ENCODE data around the gene HDGF.
A peak's percentile ranks its signal among the peaks of the same experiment; 100 is the strongest.

Gene HDGF

GRCh38 chr1:156705321-156705917, 46.1 kb downstream of the HDGF start, which contains the start of gene CRABP2:
CRABP2 (minus strand) TSS chr1:156705583; CDS start chr1:156705446, 137 bp downstream.
- WGBS (ENCODE audit: extremely low coverage, insufficient coverage, insufficient read length): no CpG with 5 or more reads among the region's 42 CpGs
- Histone ChIP-seq H2AFZ (ENCODE audit: insufficient read depth, low read length, poor library complexity) (peak within 1 kb of the TSS; percentile 26), H3K4me3 (ENCODE audit: low read depth, low read length) (peak within 1 kb of the TSS; percentile 64), H3K14ac (ENCODE audit: low read length) (peak within 1 kb of the TSS; percentile 80), H3K23ac (ENCODE audit: low read length) (no peak within 1 kb of the TSS), H4K91ac (ENCODE audit: low read depth, low read length) (peak within 1 kb of the TSS; percentile 78), H3K27ac (ENCODE audit: low read depth, low read length) (peak within 1 kb of the TSS; percentile 18), H3K36me3 (ENCODE audit: control insufficient read depth in 1 of 2, insufficient read depth in 2 of 2, low read length in 2 of 2) (peaks cover 7% of the 10 kb centered on the region in 2 experiments), H3K4ac (ENCODE audit: low read depth, low read length) (peak within 1 kb of the TSS; percentile 30), H2BK5ac (ENCODE audit: low read depth, low read length, poor library complexity) (peak within 1 kb of the TSS; percentile 41), H3K9me3 (ENCODE audit: insufficient read depth, low read depth, low read length) (no peaks in the 10 kb centered on the region), H3K9ac (ENCODE audit: low read length) (peak within 1 kb of the TSS; percentile 6), H3K4me1 (ENCODE audit: control insufficient read depth in 1 of 2, insufficient read depth in 2 of 2, low read length in 2 of 2) (peaks cover 60 to 74% of the 10 kb centered on the region in 2 experiments), H3K79me1 (ENCODE audit: low read length) (peaks cover 21% of the 10 kb centered on the region), H2AK5ac (ENCODE audit: low read length) (peak within 1 kb of the TSS; percentile 44), H3K18ac (ENCODE audit: low read length) (peak within 1 kb of the TSS; percentile 65), H3K4me2 (ENCODE audit: low read length) (peak within 1 kb of the TSS; percentile 55), H4K8ac (ENCODE audit: low read depth, low read length) (peak within 1 kb of the TSS; percentile 69), H3K79me2 (ENCODE audit: control insufficient read depth, insufficient read depth, low read length, poor library complexity) (no peaks in the 10 kb centered on the region), H2BK12ac (ENCODE audit: low read length) (peak within 1 kb of the TSS; percentile 74), H4K12ac (ENCODE audit: low read depth, low read length) (peak within 1 kb of the TSS; percentile 56), H3K27me3 (ENCODE audit: insufficient read depth, low read length) (peaks cover 3% of the 10 kb centered on the region), H2BK120ac (ENCODE audit: insufficient read depth, low read length, poor library complexity) (peak within 1 kb of the TSS; percentile 58)
- DNase-seq: peak; percentile 56 to 69

- Histone ChIP-seq H4K91ac (ENCODE audit: low read depth, low read length) (peak overlapping the region; percentile 50), H3K4me3 (ENCODE audit: low read depth, low read length) (peak overlapping the region; percentile 64), H3K27me3 (ENCODE audit: insufficient read depth, low read length) (peaks cover 3% of the 10 kb centered on the region), H4K12ac (ENCODE audit: low read depth, low read length) (no peak overlapping the region), H3K4me2 (ENCODE audit: low read length) (peak overlapping the region; percentile 55), H3K14ac (ENCODE audit: low read length) (peak overlapping the region; percentile 80), H2AFZ (ENCODE audit: insufficient read depth, low read length, poor library complexity) (peak overlapping the region; percentile 23), H2AK5ac (ENCODE audit: low read length) (peak overlapping the region; percentile 29), H2BK12ac (ENCODE audit: low read length) (peak overlapping the region; percentile 38), H3K79me2 (ENCODE audit: control insufficient read depth, insufficient read depth, low read length, poor library complexity) (no peaks in the 10 kb centered on the region), H4K8ac (ENCODE audit: low read depth, low read length) (peak overlapping the region; percentile 32), H3K23ac (ENCODE audit: low read length) (no peak overlapping the region), H3K36me3 (ENCODE audit: control insufficient read depth in 1 of 2, insufficient read depth in 2 of 2, low read length in 2 of 2) (peaks cover 12% of the 10 kb centered on the region in 2 experiments), H2BK120ac (ENCODE audit: insufficient read depth, low read length, poor library complexity) (peak overlapping the region; percentile 58), H3K27ac (ENCODE audit: low read depth, low read length) (no peak overlapping the region), H3K4ac (ENCODE audit: low read depth, low read length) (peak overlapping the region; percentile 21), H2BK5ac (ENCODE audit: low read depth, low read length, poor library complexity) (peak overlapping the region; percentile 41), H3K18ac (ENCODE audit: low read length) (peak overlapping the region; percentile 65), H3K79me1 (ENCODE audit: low read length) (peaks cover 21% of the 10 kb centered on the region), H3K9me3 (ENCODE audit: insufficient read depth, low read depth, low read length) (peaks cover under 1% of the 10 kb centered on the region), H3K4me1 (ENCODE audit: control insufficient read depth in 1 of 2, insufficient read depth in 2 of 2, low read length in 2 of 2) (peaks cover 55 to 69% of the 10 kb centered on the region in 2 experiments), H3K9ac (ENCODE audit: low read length) (peak overlapping the region; percentile 6)
- DNase-seq: peak; percentile 79 to 85
- WGBS (ENCODE audit: extremely low coverage, insufficient coverage, insufficient read length): no CpG with 5 or more reads among the region's 29 CpGs
Measured at GRCh38 chr1:156704930-156705320, 46.5 kb downstream of the HDGF start.

GRCh38 chr1:156704166-156704711, 47.2 kb downstream of the HDGF start:
- Histone ChIP-seq H3K9ac (ENCODE audit: low read length) (no peak overlapping the region), H3K36me3 (ENCODE audit: control insufficient read depth in 1 of 2, insufficient read depth in 2 of 2, low read length in 2 of 2) (peaks cover 16 to 18% of the 10 kb centered on the region in 2 experiments), H3K18ac (ENCODE audit: low read length) (peak overlapping the region; percentile 60), H4K8ac (ENCODE audit: low read depth, low read length) (peak overlapping the region; percentile 39), H3K4ac (ENCODE audit: low read depth, low read length) (peak overlapping the region; percentile 64), H3K27ac (ENCODE audit: low read depth, low read length) (no peak overlapping the region), H4K12ac (ENCODE audit: low read depth, low read length) (no peak overlapping the region), H3K14ac (ENCODE audit: low read length) (peak overlapping the region; percentile 54), H3K4me1 (ENCODE audit: control insufficient read depth in 1 of 2, insufficient read depth in 2 of 2, low read length in 2 of 2) (peaks cover 49 to 62% of the 10 kb centered on the region in 2 experiments), H3K23ac (ENCODE audit: low read length) (no peak overlapping the region), H2BK12ac (ENCODE audit: low read length) (peak overlapping the region; percentile 8), H2AK5ac (ENCODE audit: low read length) (peak overlapping the region; percentile 40), H4K91ac (ENCODE audit: low read depth, low read length) (peak overlapping the region; percentile 70), H3K4me2 (ENCODE audit: low read length) (peak overlapping the region; percentile 55), H2BK5ac (ENCODE audit: low read depth, low read length, poor library complexity) (no peak overlapping the region), H3K27me3 (ENCODE audit: insufficient read depth, low read length) (peaks cover 3% of the 10 kb centered on the region), H3K9me3 (ENCODE audit: insufficient read depth, low read depth, low read length) (peaks cover 3% of the 10 kb centered on the region), H3K79me1 (ENCODE audit: low read length) (peaks cover 21% of the 10 kb centered on the region), H2BK120ac (ENCODE audit: insufficient read depth, low read length, poor library complexity) (peak overlapping the region; percentile 53), H3K4me3 (ENCODE audit: low read depth, low read length) (peak overlapping the region; percentile 60), H3K79me2 (ENCODE audit: control insufficient read depth, insufficient read depth, low read length, poor library complexity) (no peaks in the 10 kb centered on the region), H2AFZ (ENCODE audit: insufficient read depth, low read length, poor library complexity) (no peak overlapping the region)
- WGBS (ENCODE audit: extremely low coverage, insufficient coverage, insufficient read length): no CpG with 5 or more reads among the region's 10 CpGs
- no peak for DNase-seq

GRCh38 chr1:156703741-156704140, 47.7 kb downstream of the HDGF start:
- Histone ChIP-seq H3K4ac (ENCODE audit: low read depth, low read length) (no peak overlapping the region), H2BK12ac (ENCODE audit: low read length) (no peak overlapping the region), H4K91ac (ENCODE audit: low read depth, low read length) (no peak overlapping the region), H3K27ac (ENCODE audit: low read depth, low read length) (no peak overlapping the region), H3K79me1 (ENCODE audit: low read length) (peaks cover 21% of the 10 kb centered on the region), H2BK120ac (ENCODE audit: insufficient read depth, low read length, poor library complexity) (no peak overlapping the region), H3K4me1 (ENCODE audit: control insufficient read depth in 1 of 2, insufficient read depth in 2 of 2, low read length in 2 of 2) (peaks cover 44 to 61% of the 10 kb centered on the region in 2 experiments), H3K36me3 (ENCODE audit: control insufficient read depth in 1 of 2, insufficient read depth in 2 of 2, low read length in 2 of 2) (peaks cover 21 to 23% of the 10 kb centered on the region in 2 experiments), H3K9me3 (ENCODE audit: insufficient read depth, low read depth, low read length) (peaks cover 3% of the 10 kb centered on the region), H2BK5ac (ENCODE audit: low read depth, low read length, poor library complexity) (no peak overlapping the region), H3K27me3 (ENCODE audit: insufficient read depth, low read length) (peaks cover 3% of the 10 kb centered on the region), H3K23ac (ENCODE audit: low read length) (no peak overlapping the region), H4K8ac (ENCODE audit: low read depth, low read length) (no peak overlapping the region), H3K4me2 (ENCODE audit: low read length) (peak overlapping the region; percentile 55), H3K4me3 (ENCODE audit: low read depth, low read length) (no peak overlapping the region), H3K79me2 (ENCODE audit: control insufficient read depth, insufficient read depth, low read length, poor library complexity) (no peaks in the 10 kb centered on the region), H3K9ac (ENCODE audit: low read length) (no peak overlapping the region), H3K18ac (ENCODE audit: low read length) (peak overlapping the region; percentile 4), H2AK5ac (ENCODE audit: low read length) (no peak overlapping the region), H4K12ac (ENCODE audit: low read depth, low read length) (no peak overlapping the region), H3K14ac (ENCODE audit: low read length) (no peak overlapping the region), H2AFZ (ENCODE audit: insufficient read depth, low read length, poor library complexity) (no peak overlapping the region)
- no peak for DNase-seq
- WGBS (ENCODE audit: extremely low coverage, insufficient coverage, insufficient read length): no CpG with 5 or more reads among the region's 4 CpGs
